A549 treated with AZD9567 at 1 μM for 4 hours (cell line): ENCODE measurements around the gene PRB2. TPM values are rescaled to one million over a fixed set of nuclear protein-coding genes. Genes with fewer than 3 reads are reported as not detected.

ENCODE experiments used
- total RNA-seq: library from RNA; stranded (reverse); fragments of 200-300 nt; extraction: Qiagen RNA extraction; gene quantifications from 5 replicates; pipeline ENCODE4 v1.2.3, GENCODE V29; 2022; ENCODE audit not compliant: insufficient read depth

PRB2 gene
- total RNA-seq = not detected in 5 replicates

GRCh38 chr12:11395467-11395866 lies at the start of gene PRB2:
Gene PRB2 (minus strand): TSS chr12:11395567. CDS start chr12:11395529, 38 bp downstream.

Other genes starting within 250 kb of the PRB2 start
- 6.3 to 8.5 TPM (median 8.4 TPM) in 5 replicates for gene SMIM10L1, start 224.4 kb downstream of the PRB2 start, total RNA-seq
- not detected in 5 replicates for gene TAS2R42, start 208.6 kb downstream of the PRB2 start, total RNA-seq
- gene PRB3, start 125.9 kb downstream of the PRB2 start, total RNA-seq = not detected in 5 replicates
- gene PRB4, start 85.1 kb downstream of the PRB2 start, total RNA-seq = not detected in 5 replicates